Testis (tissue), 3 donors: ENCODE results near the gene SOS2. TPM values are rescaled to one million over a fixed set of nuclear protein-coding genes. Genes with fewer than 3 reads are reported as not detected.
"Not testable (repeated sequence)": the region's sequence is repeated elsewhere in the genome, so short reads cannot be mapped to it uniquely, and the experiment has no call there.

ENCODE experiments used
- DNase-seq: peaks from one replicate; pipeline ENCODE4 v3.0.0-alpha.2; 2019
- H3K27ac ChIP-seq, 2 donors: fragments of 200-600 bp; sonication (generic); one replicate each; pipeline ENCODE4 v1.5.1; 2019
- H3K27me3 ChIP-seq: fragments of 200-600 bp; sonication (generic); one replicate; pipeline ENCODE4 v1.5.1; 2019
- H3K36me3 ChIP-seq: fragments of 200-600 bp; sonication (generic); one replicate; pipeline ENCODE4 v1.5.1; 2017; ENCODE audit warnings: low read depth; ENCODE audit errors: missing control alignments
- H3K4me1 ChIP-seq: fragments of 200-600 bp; sonication (generic); one replicate; pipeline ENCODE4 v1.5.1; 2019
- H3K4me3 ChIP-seq, 2 donors: fragments of 200-600 bp; sonication (generic); one replicate each; pipeline ENCODE4 v1.5.1; 2017 to 2019
- H3K9me3 ChIP-seq: fragments of 200-600 bp; sonication (generic); one replicate; pipeline ENCODE4 v1.5.1; 2017
- POLR2A ChIP-seq: fragments of 450-650 bp; IDR thresholded peaks from one replicate; pipeline ENCODE4 v1.6.1; 2017; ENCODE audit warnings: antibody characterized with exemption, mild to moderate bottlenecking, moderate library complexity
- WGBS, 2 donors: methylation state at CpG; one replicate each; pipeline ENCODE4 v1.1.5; 2018; 5-methylcytosine and 5-hydroxymethylcytosine counted together
- intact Hi-C: fragments of 100-400 bp; cut with DNase I; formaldehyde crosslinking; loops from one replicate; pipeline ENCODE4 v1.15.1; 2023; ENCODE audit warnings: low total_unique reads
- polyA plus RNA-seq: library from polyadenylated mRNA; stranded (reverse); fragments of 350-450 nt; fragmentation: Illumina TruSeq; extraction: RNeasy Lipid Tissue Mini Kit (QIAGEN cat#74804); gene quantifications from one replicate; pipeline ENCODE4 v1.2.3, GENCODE V29; 2014; ENCODE audit warnings: low read depth, low replicate concordance; ENCODE audit not compliant: insufficient read depth
- total RNA-seq, 2 donors: library from RNA; depleted of rRNA; stranded (reverse); fragments of >200 nt; gene quantifications; one replicate each; pipeline ENCODE4 v1.2.3, GENCODE V29; 2016
- TF ChIP-seq, protein P1 (sequence below), 3 experiments: fragments of 450-650 bp in 2 of 3; fragments of 200-600 bp in 1 of 3; sonication (generic) in 1 of 3; IDR thresholded peaks; one replicate each; pipeline ENCODE4 v1.5.1; 2016 to 2019; ENCODE audit warnings: antibody characterized with exemption in 3 of 3, mild to moderate bottlenecking in 2 of 3, moderate library complexity in 1 of 3

Gene SOS2
- total and polyA plus RNA-seq, 3 donors from 2014 or later, result 48.6 to 59.7 (median 56.6) TPM

DNA sequence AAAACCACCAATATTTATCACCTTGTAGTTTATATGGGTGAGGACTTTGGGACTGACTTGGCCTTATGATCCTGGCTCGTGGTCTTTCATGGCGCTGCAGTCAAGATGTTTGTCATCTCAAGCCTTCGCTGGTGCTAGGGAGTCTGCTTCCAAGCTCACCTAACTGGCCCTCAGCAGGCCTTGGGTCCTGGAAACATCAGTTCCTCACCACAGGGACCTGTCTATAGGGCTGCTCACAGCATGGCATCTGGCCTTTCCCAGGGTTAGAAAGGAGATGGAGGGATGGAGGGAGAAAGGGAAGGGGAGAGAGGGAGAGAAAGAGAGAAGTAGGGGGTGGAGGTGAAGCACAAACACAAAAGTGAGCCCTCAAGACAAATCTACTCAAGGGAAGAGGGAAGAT lies 146.7 kb downstream of the SOS2 start:
- intact Hi-C loops, result no loop called here
- TF ChIP-seq, protein P1, sequence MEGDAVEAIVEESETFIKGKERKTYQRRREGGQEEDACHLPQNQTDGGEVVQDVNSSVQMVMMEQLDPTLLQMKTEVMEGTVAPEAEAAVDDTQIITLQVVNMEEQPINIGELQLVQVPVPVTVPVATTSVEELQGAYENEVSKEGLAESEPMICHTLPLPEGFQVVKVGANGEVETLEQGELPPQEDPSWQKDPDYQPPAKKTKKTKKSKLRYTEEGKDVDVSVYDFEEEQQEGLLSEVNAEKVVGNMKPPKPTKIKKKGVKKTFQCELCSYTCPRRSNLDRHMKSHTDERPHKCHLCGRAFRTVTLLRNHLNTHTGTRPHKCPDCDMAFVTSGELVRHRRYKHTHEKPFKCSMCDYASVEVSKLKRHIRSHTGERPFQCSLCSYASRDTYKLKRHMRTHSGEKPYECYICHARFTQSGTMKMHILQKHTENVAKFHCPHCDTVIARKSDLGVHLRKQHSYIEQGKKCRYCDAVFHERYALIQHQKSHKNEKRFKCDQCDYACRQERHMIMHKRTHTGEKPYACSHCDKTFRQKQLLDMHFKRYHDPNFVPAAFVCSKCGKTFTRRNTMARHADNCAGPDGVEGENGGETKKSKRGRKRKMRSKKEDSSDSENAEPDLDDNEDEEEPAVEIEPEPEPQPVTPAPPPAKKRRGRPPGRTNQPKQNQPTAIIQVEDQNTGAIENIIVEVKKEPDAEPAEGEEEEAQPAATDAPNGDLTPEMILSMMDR (IDR thresholded peaks at IDR 0.05), result no peak
- TF ChIP-seq POLR2A, result no peak

GRCh38 chr14:50083467-50084337 lies 147.7 kb downstream of the SOS2 start:
- Histone ChIP-seq H3K36me3 (no peaks in the 10 kb centered on the region), H3K9me3 (no peaks in the 10 kb centered on the region), H3K4me1 (no peaks in the 10 kb centered on the region), H3K4me3 (no peak overlapping the region), H3K27me3 (no peaks in the 10 kb centered on the region), H3K27ac (no peak overlapping the region)
- 76 to 83% methylated on average over 11 to 17 of the region's 17 CpGs for WGBS, 2 donors
- intact Hi-C loops, result no loop called here
- no peak for TF ChIP-seq POLR2A
- TF ChIP-seq, protein P1 (IDR thresholded peaks at IDR 0.05), result no peak
- DNase-seq, result no peak

More for the DNA sequence above, 146.7 kb downstream of the SOS2 start:
- DNase-seq, result no peak
- WGBS, 2 donors, result 92 to 96% methylated on average over 3 of the region's 3 CpGs
- H3K4me3 ChIP-seq, result no peak overlapping the region
- no peaks in the 10 kb centered on the region for H3K36me3 ChIP-seq
- no peaks in the 10 kb centered on the region for H3K9me3 ChIP-seq
- no peak overlapping the region for H3K27ac ChIP-seq
- no peaks in the 10 kb centered on the region for H3K4me1 ChIP-seq
- no peaks in the 10 kb centered on the region for H3K27me3 ChIP-seq

GRCh38 chr14:50082784-50083466 lies 148.5 kb downstream of the SOS2 start:
- 85 to 91% methylated on average over 10 of the region's 10 CpGs for WGBS, 2 donors
- no peak overlapping the region for H3K27ac ChIP-seq
- H3K36me3 ChIP-seq, result no peaks in the 10 kb centered on the region
- DNase-seq, result no peak
- H3K9me3 ChIP-seq, result no peaks in the 10 kb centered on the region
- H3K4me1 ChIP-seq, result no peaks in the 10 kb centered on the region
- no peak overlapping the region for H3K4me3 ChIP-seq
- TF ChIP-seq POLR2A, result no peak
- TF ChIP-seq, protein P1 (IDR thresholded peaks at IDR 0.05), result no peak
- intact Hi-C loops, result no loop called here
- no peaks in the 10 kb centered on the region for H3K27me3 ChIP-seq

GRCh38 chr14:50082308-50082742 lies 149.1 kb downstream of the SOS2 start:
- DNase-seq, result no peak
- Histone ChIP-seq H3K9me3 (no peaks in the 10 kb centered on the region), H3K27ac (no peak overlapping the region), H3K4me1 (no peaks in the 10 kb centered on the region), H3K27me3 (no peaks in the 10 kb centered on the region), H3K36me3 (no peaks in the 10 kb centered on the region), H3K4me3 (no peak overlapping the region)
- 78 to 84% methylated on average over 8 of the region's 8 CpGs for WGBS, 2 donors
- no peak for TF ChIP-seq POLR2A
- TF ChIP-seq, protein P1 (IDR thresholded peaks at IDR 0.05), result no peak
- intact Hi-C loops, result no loop called here

GRCh38 chr14:50079103-50079502 lies 152.3 kb downstream of the SOS2 start:
- H3K27me3 ChIP-seq, H3K4me3 ChIP-seq, H3K9me3 ChIP-seq, H3K4me1 ChIP-seq, H3K36me3 ChIP-seq, intact Hi-C loops, DNase-seq, H3K27ac ChIP-seq: not testable (repeated sequence)
- 91 to 100% methylated on average over 1 of the region's 1 CpG for WGBS, 2 donors

DNA sequence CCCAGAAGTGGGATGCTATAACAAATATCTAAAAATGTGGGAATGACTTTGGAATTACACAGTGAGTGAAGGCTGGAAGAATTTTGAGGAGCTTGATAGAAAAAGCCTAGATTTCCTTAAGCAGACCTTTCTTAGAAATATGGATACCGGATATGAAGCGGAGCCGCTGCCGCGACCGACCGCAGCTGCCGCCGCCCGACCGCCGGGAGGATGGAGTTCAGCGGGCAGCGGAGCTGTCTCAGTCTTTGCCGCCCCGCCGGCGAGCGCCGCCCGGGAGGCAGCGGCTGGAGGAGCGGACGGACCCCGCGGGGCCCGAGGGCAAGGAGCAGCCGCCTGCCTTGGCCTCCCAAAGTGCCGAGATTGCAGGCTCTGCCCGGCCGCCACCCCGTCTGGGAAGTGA lies 157.7 kb downstream of the SOS2 start:
- H3K9me3 ChIP-seq, DNase-seq, H3K4me1 ChIP-seq, H3K4me3 ChIP-seq, intact Hi-C loops, H3K27ac ChIP-seq, H3K36me3 ChIP-seq, H3K27me3 ChIP-seq: not testable (repeated sequence)
- WGBS, 2 donors, result 51 to 78% methylated on average over 14 to 23 of the region's 32 CpGs
